ENCODE data around the gene KMO. TPM values are rescaled to one million over a fixed set of nuclear protein-coding genes. Genes with fewer than 3 reads are reported as not detected.

The KMO gene
- total RNA-seq, 2 donors from 2014 or later: 0.63 to 0.81 TPM

DNA sequence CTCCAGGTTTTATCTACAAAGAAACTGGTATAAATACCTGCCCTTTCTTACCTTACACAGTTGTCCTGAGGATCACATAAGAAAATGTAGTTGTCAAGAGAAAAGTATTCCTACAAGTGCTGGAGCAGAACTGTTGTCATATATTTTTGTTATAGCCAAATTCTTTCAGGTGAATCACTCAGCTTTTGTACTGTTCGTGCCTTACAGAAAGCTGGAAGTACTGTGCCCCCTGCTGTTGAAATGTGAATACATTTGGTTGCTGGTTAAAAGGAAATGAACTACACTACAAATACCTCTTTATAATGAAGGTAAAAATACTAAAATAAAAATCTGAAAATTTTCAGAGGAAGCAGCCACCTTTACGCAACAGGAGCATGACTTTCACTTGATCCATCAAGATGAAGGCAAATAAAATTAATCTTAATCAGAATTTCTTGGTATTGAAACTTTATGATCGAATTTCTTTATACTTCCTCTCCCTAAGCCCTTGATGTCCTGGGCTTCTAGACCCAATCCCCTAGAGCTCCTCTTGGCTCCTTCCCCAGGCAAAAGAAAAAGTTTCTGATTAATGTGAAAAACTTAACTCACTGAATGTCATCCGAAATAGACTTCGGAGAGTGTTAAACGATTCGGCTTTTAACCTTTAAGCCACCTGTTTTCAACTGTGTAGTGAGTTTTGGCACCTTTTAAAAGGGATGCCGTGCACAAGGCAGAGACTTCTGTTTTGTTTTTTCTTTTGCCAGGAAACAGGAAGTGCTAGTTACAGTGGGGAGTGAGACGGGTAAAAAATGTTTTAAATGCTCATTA is 95.5 kb downstream of the KMO start:
- Histone ChIP-seq H3K4me1 (ENCODE audit: control insufficient read depth in 1 of 2, low read depth in 2 of 2) (no peaks in the 10 kb centered on the region), H3K4me3 (no peak overlapping the region), H3K36me3 (no peaks in the 10 kb centered on the region), H3K9me3 (no peaks in the 10 kb centered on the region), H3K27ac (no peak overlapping the region), H3K27me3 (replicated peaks; ENCODE audit: insufficient read depth) (no peaks in the 10 kb centered on the region)
- DNase-seq (ENCODE audit: low spot score): no peak
- TF ChIP-seq, protein P1, sequence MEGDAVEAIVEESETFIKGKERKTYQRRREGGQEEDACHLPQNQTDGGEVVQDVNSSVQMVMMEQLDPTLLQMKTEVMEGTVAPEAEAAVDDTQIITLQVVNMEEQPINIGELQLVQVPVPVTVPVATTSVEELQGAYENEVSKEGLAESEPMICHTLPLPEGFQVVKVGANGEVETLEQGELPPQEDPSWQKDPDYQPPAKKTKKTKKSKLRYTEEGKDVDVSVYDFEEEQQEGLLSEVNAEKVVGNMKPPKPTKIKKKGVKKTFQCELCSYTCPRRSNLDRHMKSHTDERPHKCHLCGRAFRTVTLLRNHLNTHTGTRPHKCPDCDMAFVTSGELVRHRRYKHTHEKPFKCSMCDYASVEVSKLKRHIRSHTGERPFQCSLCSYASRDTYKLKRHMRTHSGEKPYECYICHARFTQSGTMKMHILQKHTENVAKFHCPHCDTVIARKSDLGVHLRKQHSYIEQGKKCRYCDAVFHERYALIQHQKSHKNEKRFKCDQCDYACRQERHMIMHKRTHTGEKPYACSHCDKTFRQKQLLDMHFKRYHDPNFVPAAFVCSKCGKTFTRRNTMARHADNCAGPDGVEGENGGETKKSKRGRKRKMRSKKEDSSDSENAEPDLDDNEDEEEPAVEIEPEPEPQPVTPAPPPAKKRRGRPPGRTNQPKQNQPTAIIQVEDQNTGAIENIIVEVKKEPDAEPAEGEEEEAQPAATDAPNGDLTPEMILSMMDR (IDR thresholded peaks at IDR 0.05): peak; percentile 19
- no peak for ATAC-seq (ENCODE audit: insufficient number of reproducible peaks, low FRiP score, low read depth)

DNA sequence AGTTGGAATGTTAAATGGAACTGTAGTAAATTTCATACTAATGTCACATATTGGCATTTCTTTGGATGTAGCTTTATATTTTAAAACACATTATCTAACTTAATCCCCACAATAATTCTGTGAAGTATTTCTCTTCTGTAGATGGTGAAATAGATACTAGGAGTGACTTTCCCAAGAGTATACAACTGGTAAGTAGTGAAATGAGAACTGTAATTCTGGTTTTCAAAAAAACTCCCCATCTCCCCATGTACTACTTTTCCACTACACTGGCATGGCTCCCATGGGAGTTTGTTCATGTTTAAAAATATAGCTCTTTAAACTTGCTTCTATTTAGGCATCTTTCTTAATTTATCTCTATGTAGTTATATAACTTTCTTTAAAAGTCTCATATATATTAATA is 97.8 kb downstream of the KMO start:
- DNase-seq (ENCODE audit: low spot score) (no peak), ATAC-seq (ENCODE audit: insufficient number of reproducible peaks, low FRiP score, low read depth) (no peak)
- TF ChIP-seq, protein P1 (IDR thresholded peaks at IDR 0.05): no peak
- Histone ChIP-seq H3K4me1 (ENCODE audit: control insufficient read depth in 1 of 2, low read depth in 2 of 2) (no peaks in the 10 kb centered on the region), H3K4me3 (no peak overlapping the region), H3K9me3 (no peaks in the 10 kb centered on the region), H3K27me3 (replicated peaks; ENCODE audit: insufficient read depth) (no peaks in the 10 kb centered on the region), H3K27ac (no peak overlapping the region), H3K36me3 (no peaks in the 10 kb centered on the region)

DNA sequence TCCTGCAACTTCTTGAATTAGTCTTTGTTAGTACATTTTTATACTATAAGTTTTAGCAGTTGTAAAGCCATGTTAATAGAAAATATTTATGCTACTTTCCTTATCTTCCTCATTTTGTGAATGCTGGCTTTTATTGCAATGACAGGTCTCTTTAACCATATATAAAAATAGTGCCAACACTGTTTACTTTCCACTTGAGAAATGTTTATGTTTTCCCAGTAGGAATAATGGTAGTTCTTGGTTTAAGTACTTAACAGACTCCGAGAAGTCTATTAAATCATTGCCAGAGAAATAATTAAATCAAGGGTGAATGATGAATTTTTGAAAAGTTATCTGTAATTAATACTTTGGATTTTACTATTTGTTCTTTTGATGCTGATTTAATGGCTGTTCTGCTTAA is 98.3 kb downstream of the KMO start:
- ATAC-seq (ENCODE audit: insufficient number of reproducible peaks, low FRiP score, low read depth): no peak
- no peaks in the 10 kb centered on the region for H3K4me1 ChIP-seq (ENCODE audit: control insufficient read depth in 1 of 2, low read depth in 2 of 2)

DNA sequence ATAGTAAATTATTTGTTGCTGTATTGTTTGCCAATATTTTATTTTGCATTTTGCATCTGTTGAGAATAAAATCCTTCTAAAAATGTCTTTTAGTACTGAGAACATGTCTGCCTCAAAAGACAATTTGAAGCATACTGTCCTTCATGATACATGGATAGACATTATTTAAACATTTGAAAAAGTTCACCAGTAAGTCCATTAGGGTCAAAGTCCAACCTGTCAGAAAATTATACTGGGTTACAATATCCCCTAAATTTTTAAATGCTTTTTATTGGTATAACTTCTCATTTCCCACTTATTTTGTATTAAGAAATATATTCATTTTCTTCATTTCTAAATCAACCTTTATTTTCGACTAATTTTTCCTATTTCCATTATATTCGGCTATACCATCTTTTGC is 98.7 kb downstream of the KMO start:
- no peak for ATAC-seq (ENCODE audit: insufficient number of reproducible peaks, low FRiP score, low read depth)
- H3K4me3 ChIP-seq: no peak overlapping the region

More for the DNA sequence above, 98.3 kb downstream of the KMO start:
- Histone ChIP-seq H3K27me3 (replicated peaks; ENCODE audit: insufficient read depth) (no peaks in the 10 kb centered on the region), H3K27ac (no peak overlapping the region), H3K4me3 (no peak overlapping the region), H3K36me3 (no peaks in the 10 kb centered on the region), H3K9me3 (no peaks in the 10 kb centered on the region)
- DNase-seq (ENCODE audit: low spot score): no peak
- TF ChIP-seq, protein P1 (IDR thresholded peaks at IDR 0.05): no peak

DNA sequence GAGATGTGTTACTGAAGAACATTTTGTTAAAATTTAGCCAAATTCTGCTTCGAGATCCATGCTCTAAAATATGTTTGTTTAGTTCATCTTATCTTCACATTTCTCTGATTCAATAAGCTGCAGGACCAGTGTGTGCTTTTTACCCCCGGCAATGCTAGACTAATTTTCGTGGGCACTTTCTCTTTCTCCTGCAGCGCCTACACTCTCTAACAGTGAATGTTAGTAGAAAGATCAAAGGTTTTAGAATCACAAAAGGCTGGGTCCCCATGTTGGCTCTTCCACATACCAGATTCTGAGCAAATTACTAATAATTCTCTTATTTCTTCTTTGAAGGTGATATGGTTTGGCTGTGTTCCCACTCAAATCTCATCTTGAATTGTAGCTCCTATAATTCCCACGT is 99.5 kb downstream of the KMO start:
- no peak for DNase-seq (ENCODE audit: low spot score)

More for the DNA sequence above, 98.7 kb downstream of the KMO start:
- TF ChIP-seq, protein P1 (IDR thresholded peaks at IDR 0.05): no peak
- no peak for DNase-seq (ENCODE audit: low spot score)
- no peaks in the 10 kb centered on the region for H3K36me3 ChIP-seq
- no peaks in the 10 kb centered on the region for H3K9me3 ChIP-seq
- no peak overlapping the region for H3K27ac ChIP-seq
- no peaks in the 10 kb centered on the region for H3K4me1 ChIP-seq (ENCODE audit: control insufficient read depth in 1 of 2, low read depth in 2 of 2)
- no peaks in the 10 kb centered on the region for H3K27me3 ChIP-seq (replicated peaks; ENCODE audit: insufficient read depth)

More for the DNA sequence above, 99.5 kb downstream of the KMO start:
- Histone ChIP-seq H3K9me3 (no peaks in the 10 kb centered on the region), H3K36me3 (no peaks in the 10 kb centered on the region), H3K4me3 (no peak overlapping the region), H3K27me3 (replicated peaks; ENCODE audit: insufficient read depth) (no peaks in the 10 kb centered on the region), H3K4me1 (ENCODE audit: control insufficient read depth in 1 of 2, low read depth in 2 of 2) (peaks cover 0 to 2% of the 10 kb centered on the region in 2 donors), H3K27ac (no peak overlapping the region)
- TF ChIP-seq, protein P1 (IDR thresholded peaks at IDR 0.05): no peak
- ATAC-seq (ENCODE audit: insufficient number of reproducible peaks, low FRiP score, low read depth): no peak
